Cerebellar nuclear complex (tissue), 1 donor: ENCODE data around the gene GSTP1.
"Not testable (repeated sequence)": the region's sequence is repeated elsewhere in the genome, so short reads cannot be mapped to it uniquely, and the experiment has no call there.

Experiments used
- DNase-seq, 2 experiments: peaks; one replicate each; lab custom pipeline; 2025; lab: John Stamatoyannopoulos, UW

GSTP1 gene

DNA sequence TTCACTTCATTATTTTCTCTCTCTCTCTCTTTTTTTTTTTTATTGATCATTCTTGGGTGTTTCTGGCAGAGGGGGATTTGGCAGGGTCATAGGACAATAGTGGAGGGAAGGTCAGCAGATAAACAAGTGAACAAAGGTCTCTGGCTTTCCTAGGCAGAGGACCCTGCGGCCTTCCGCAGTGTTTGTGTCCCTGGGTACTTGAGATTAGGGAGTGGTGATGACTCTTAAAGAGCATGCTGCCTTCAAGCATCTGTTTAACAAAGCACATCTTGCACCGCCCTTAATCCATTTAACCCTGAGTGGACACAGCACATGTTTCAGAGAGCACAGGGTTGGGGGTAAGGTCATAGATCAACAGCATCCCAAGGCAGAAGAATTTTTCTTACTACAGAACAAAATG lies 13.8 kb downstream of the GSTP1 start:
- DNase-seq = not testable (repeated sequence)

DNA sequence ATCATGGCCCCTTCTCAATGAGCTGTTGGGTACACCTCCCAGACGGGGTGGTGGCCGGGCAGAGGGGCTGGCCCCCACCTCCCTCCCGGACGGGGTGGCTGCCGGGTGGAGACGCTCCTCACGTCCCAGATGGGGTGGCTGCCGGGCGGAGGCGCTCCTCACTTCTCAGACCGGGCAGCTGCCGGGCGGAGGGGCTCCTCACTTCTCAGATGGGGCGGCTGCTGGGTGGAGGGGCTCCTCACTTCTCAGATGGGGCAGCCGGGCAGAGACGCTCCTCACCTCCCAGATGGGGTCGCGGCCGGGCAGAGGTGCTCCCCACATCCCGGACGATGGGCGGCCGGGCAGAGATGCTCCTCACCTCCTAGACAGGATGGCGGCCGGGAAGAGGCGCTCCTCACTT lies 14.4 kb downstream of the GSTP1 start:
- DNase-seq = not testable (repeated sequence)

DNA sequence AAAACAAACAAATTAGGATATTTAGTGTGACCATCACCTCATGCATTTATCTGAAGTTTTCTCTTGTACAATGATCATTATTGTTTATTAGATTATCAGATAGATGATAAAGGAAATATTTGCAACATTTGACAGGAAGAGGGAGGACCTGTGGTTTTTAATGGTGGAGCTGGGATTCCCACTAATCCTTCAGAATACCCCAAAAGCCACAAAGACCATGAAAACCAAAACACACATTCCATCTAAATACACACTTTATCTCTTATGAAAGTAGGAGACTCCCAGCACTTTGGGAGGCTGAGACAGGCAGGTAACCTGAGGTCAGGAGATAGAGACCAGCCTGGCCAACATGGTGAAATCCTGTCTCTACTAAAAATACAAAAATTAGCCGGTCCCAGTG lies 15.5 kb downstream of the GSTP1 start:
- no peak for DNase-seq

DNA sequence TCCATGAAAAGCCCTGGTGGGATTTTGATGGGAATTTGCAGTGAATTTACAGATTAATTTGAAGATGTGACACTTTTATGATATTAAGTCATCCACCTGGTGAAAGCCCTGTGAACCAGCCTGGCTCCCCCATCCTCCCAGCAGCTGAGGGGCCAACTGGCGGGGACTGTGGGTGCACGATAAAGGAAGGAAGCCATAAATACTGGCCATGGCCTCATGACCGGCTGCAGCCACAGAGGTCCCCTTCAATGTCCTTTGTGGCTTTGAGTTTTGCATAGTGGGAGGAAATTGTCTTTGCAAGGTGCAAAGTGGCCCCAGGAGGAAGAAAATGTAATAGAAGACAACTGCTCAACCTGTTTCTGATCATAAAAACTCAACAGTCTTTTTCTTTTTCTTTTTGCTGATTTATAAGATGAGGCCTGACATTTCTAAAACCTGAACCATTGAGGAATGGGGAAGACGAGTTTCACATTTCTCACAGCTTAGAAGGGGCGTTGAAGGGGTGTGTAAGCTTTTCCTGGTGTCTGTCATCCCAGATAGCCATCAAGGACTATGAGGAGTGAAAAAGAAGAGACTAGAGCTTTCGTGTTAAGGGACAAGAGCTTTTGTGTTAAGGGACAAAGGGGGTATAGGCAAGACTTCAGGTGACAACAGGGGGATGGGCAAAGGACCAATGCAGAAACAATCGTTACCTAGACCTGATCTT lies 16.9 kb downstream of the GSTP1 start:
- DNase-seq = no peak

DNA sequence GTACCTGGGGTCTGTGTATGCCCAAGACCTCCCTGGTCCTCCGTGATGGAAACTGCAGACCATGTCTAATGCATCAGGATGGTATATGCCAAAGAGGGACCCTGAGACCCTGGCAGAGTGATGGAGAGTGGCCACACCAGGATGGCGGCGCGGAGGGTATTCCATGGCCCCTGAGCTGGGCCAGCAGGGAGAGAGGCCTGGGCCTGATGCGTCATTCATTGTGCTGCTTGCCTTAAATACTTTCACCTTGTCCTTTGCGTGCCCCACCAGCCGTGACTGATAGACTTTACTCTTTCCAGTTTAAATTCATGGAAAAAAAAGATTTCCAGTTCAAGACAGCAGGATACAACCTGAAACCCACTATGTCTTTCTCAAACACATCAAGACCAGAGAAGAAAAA lies 17.5 kb downstream of the GSTP1 start:
- DNase-seq = no peak

DNA sequence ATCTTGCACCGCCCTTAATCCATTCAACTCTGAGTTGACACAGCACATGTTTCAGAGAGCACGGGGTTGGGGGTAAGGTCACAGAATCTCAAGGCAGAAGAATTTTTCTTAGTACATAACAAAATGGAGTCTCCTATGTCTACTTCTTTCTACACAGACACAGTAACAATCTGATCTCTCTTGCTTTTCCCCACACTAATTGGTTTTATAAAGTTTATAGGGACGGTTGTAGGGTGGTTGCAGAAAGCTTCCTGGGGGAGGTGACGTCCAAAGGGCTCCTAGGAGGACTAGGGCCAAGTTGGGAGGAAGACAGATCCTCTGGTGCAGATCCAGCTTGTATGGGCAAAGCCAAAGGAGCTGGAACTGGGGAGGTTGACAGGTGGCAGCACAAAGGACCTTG lies 20.5 kb downstream of the GSTP1 start:
- not testable (repeated sequence) for DNase-seq

DNA sequence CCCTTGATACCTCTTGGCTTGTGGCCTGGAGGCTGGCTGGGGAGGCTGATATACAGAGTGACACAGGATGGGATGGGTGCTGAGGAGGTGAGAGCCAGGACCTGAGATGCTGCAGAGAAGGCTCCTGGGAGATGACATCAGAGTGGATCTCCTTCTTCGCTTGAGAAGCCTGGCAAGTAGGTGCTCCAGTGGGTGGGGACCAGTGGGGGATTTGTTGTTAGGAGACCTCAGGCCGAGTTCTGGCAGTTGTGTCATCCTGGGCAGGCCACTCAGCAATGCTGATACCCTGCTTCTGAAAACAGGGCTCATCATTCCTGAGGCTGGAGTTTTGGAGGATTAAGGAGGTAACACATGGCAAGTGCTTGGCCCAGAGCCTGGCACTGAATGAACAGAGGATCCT lies 21.2 kb downstream of the GSTP1 start:
- DNase-seq = no peak

DNA sequence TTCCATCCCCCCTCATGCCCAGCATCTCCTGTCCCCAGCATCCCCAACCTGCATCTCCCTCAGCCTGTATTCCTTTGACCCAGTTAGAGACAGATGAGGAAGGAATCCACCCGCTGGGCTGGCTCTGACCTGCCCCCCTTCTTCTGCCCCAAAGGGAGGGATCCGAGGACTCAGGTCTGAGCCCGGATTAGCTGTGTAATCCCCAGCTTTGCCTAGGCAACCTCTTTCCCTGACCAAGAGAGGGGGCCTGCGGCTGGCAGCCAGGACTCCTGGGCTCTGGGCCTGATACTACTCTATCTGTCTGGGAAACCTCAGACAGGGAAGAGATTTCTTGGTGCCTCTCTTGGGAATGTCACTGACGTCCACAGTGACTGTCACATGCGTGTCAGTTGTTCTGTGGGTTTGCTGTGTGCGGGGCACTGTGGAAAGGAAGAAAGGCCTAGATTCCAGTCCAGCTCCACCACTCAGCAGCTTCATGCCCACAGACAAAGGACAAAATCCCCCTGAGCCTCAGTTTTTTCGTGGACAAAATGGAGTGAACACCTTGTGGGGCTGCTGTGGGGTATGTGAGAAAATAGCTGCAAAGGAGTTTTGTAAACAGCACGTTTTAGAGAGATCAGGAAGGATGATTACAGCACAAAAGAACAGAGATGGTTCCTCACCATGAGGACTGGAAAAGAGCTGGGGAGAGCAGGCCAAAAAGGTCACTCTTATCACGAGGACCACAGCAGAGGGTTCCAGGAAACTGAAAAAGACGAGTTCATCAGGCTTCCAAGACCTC lies 21.8 kb downstream of the GSTP1 start:
- no peak for DNase-seq

DNA sequence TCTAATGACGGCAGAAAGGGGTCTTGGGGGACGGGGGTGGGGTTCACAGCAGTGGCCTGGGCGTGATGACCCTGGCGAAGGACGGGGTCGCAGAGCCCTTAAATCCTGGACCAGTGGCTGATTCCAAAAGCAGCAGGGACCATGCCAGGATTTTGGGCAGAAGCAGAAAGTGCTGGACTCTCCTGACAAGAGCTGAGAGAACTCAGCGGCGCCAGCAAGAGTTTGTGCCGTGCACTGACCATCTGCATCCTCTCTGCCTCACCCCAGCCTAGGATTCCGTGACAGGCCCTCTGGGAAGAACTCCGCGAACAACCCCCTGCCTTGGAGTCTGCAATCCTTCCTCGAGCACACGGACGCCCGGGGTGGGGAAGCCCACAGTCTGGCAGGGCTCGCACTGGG lies 22.5 kb downstream of the GSTP1 start:
- no peak for DNase-seq

DNA sequence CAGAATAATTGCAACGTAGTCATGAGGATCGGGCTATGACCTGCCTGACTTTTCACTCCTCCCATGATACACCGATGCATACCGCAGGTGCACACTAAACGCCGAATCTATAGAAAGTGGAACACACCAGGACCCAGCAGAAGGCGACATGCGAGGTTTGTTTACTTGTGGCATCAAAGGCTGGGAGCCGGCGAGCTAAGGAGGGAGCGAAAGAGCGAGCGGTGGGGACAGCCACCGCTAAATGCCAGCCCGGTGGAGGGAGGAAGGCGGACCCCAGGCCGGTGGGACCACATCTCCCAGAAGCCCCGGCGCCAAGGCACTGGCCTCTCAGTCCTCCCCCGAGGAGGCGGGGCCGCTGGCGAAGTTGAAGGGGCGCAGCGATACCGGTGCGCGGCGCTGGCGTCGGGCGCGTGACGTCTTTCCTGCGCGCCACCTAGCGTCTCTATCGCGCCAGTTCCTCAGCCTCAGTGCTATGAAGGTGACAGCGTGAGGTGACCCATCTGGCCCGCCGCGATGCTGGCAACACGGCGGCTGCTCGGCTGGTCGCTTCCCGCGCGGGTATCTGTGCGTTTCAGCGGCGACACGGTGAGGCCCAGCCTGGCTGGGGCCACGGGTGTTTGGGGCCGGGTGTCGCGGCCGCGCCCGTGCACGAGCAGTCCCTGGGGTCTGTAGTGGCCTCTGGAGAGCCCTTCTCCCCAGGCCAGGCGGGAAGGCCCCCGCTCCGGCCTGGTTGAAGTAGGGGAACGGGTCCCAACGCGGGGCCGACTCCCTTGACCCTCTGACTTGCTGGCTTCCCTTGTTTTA lies 23.1 kb downstream of the GSTP1 start, which contains the start of gene NDUFV1:
NDUFV1 (plus strand) TSS at position 445 of the 804 bp plus-strand sequence; CDS start at position 514, 69 bp downstream.
- DNase-seq = peak; percentile 65 to 94

DNA sequence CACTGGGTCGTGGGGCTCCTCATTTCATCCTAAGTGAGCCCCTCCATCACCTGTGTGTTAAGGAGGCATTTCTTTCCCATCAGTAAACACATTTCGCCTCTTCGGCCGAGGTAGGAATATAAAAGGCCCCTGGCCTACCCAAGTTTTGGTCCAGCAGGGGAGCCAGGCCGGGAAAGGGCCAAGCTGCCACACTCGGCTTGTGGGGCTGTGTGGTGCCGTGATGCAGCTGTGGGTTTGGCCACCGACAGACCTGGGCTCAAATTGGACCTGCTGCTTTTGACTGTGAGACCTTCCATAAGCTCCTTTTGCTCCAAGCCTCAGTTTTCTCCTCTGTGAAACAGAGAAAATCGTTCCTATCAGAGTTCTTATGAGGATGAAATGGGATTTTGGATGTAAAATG lies 23.9 kb downstream of the GSTP1 start:
- DNase-seq = no peak

DNA sequence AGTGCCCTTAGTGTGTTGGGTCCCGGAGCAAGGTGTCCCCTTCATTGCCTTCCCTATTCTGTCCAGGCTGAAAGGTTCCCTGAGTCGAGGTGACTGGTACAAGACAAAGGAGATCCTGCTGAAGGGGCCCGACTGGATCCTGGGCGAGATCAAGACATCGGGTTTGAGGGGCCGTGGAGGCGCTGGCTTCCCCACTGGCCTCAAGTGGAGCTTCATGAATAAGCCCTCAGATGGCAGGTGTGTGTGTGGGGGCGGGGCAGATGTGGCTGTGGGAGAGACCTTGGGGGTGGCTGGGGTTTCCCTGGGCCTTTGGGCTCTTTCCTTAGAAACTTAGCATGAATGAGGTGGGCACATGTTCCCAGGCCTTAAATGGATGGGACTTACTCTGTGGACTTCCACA lies 24.9 kb downstream of the GSTP1 start:
- no peak for DNase-seq

DNA sequence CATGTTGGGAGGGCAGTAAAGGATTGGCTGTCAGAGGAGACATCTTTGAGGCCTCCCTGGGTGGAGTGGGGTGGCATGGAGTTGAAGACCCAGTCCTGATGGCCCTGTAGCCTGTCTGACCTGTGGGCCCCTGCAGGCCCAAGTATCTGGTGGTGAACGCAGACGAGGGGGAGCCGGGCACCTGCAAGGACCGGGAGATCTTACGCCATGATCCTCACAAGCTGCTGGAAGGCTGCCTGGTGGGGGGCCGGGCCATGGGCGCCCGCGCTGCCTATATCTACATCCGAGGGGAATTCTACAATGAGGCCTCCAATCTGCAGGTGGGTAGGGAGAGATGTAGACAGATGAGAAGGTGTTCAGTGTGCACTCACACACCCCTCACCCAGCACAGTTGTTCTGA lies 25.7 kb downstream of the GSTP1 start:
- no peak for DNase-seq

DNA sequence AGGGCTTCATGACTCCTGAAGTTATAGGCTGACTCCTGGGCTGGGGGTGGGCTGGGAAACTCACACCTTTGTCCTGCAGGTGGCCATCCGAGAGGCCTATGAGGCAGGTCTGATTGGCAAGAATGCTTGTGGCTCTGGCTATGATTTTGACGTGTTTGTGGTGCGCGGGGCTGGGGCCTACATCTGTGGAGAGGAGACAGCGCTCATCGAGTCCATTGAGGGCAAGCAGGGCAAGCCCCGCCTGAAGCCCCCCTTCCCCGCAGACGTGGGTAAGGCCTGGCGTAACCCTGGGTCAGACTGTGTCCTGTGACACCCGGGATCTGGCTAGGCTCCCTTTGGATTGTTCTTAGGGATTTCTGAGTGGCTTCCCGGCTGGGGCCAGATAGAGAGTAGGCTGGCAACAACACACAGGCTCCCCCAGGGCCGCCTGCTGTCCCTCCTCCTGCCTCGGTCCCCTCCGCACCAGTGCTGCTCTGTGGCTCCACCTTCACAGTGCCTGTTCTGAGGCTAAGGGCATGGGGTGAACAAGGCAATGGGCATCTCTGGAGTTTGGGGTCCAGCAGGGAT lies 26.8 kb downstream of the GSTP1 start:
- no peak for DNase-seq

DNA sequence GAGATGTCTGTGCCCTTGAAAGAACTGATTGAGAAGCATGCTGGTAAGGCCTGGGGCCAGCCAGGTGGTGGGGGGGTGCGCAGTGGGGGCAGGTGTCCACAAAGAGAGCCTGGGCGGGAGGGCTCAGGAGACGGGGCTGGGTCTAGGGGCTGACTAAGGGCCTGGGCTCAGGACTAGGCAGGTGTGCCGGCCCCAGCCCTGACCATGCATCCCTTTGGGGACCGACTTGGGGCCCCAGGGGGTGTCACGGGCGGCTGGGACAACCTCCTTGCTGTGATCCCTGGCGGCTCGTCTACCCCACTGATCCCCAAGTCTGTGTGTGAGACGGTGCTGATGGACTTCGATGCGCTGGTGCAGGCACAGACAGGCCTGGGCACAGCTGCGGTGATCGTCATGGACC lies 27.6 kb downstream of the GSTP1 start:
- no peak for DNase-seq

DNA sequence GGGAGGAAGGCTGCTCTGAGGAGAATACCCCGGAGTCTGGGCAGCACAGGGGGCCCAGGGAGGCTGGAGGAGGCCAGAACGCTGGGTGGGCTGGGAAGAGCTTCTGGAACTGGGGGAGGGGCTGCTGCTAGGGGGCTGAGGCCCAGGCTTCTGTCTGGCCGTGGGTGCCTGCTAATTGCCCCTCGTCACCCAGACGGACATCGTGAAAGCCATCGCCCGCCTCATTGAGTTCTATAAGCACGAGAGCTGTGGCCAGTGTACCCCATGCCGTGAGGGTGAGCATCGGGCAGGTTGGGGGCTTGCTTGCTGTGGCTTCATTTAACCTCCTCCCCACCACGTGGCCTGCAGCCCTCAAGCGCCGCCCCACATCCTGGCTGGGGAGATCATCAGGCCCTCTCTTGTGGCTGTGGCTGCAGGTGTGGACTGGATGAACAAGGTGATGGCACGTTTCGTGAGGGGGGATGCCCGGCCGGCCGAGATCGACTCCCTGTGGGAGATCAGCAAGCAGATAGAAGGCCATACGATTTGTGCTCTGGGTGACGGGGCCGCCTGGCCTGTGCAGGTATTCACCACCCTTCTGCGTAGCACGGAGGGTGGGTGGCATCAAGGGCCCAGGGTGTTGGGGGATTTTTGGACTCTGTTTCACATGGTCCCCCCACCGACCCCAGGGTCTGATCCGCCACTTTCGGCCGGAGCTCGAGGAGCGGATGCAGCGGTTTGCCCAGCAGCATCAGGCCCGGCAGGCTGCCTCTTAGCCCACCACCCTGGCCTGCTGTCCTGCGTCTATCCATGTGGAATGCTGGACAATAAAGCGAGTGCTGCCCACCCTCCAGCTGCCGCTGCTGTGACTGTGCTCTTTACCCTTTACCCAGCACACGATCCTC lies 28.3 kb downstream of the GSTP1 start:
- no peak for DNase-seq

DNA sequence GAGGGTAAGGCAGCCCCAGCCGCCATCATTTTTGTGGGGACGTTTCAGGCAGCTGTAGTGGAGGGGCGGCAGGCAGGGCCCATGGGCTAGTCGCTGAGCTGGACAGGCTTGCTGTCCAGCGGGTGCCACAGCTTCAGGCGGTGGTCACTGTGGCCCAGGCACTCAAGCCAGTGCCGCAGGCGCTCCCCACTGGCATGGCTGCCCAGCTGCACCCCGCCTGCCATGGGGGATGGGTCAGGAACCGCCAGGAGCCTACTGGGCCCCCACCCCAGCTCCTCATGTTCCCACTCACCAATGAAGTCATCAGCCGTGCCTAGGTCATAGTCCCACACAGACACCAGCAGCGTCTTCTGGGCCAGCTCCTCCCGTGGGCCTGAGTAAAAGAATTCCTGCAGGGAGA lies 29.1 kb downstream of the GSTP1 start:
- no peak for DNase-seq

DNA sequence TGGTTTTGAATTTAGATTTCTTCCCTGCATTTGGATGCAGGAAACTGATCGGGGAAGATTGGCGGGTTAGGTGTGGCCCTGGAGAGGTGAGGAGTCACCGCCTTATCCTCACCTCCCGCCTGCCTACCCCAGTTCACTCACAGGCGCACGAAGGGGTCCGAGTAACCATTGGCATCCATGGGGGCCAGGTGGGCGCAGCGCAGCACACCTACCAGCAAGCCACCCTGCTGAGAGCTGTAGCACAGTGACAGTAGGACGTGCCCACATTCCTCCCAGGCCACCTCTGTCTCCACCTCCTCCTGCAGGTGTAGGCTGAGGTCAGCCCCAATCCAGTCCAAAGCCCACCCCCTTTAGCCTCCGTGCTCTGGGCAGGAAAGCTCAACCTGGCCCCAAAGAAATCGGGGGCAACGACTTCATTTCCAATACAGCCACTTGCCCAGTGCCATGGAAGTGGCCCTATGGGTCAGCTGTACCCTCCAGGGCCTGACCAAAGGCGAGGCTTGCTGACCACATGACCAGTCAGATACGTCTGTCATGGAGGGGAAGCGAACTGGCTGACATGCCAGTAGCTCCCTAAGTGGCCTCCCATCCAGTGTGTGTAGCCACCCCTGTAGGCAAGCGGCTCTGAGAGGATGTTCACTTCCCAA lies 29.8 kb downstream of the GSTP1 start:
- DNase-seq = no peak

DNA sequence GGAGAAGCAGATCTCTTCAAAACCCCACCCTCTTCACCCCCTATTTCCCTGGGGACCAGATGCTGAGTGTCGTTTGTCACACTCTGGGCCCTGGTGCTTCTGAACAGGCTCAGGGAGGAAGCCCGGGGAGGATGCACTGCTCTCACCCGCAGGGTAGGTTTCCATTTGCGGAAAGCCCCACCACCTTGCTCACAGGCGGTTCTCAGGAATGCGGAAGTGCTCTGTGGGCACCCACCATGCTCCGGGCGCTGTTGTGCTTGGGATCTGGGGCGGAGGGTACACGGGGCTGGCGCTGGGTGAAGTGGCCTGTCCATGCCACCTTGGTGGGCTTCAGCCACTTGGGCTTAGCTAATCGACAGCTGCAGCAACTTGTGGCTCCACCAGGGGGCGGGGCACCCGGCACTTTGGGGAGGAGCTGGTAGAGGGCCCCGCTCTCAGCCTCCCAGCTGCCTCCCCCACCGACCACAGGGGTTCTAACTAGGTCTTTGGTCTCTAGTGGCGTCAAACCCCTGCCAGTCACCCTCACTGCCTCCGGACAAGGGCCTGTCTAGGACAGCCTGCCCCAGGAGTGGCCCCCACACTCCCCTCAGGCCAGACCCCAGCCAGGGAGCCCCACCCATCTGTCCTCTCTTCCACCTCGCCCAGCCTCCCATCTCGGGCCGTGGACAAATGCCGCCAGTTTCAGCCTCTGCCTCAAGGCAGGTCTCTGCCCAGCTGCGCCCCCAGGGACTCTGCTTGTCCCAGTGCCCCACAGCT lies 30.5 kb downstream of the GSTP1 start:
- no peak for DNase-seq
